ENCODE measurements around the gene CIDEA.
A peak's percentile ranks its signal among the peaks of the same experiment; 100 is the strongest.

Gene CIDEA

DNA sequence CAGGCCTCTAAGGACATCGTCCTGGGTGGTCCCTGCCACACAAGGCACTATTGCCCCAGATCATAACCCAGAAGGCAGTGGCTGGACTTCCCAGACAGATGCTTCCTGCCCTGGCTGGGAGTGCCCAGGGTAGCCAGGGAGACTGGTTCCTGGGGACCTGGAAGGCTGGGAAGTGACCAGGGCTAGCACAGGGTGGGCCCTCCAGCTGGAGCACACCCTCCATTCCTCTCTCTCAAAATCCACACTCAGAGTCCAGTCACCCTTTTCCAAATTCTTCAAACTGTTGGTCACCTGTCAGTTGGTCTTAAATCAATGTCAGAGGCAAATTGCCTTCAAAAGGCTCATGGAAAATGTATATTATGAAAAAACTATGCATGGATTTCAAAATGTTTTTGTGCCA, 42.3 kb downstream of the CIDEA start:
- peak; percentile 74 for ATAC-seq
- TF ChIP-seq, protein P1, sequence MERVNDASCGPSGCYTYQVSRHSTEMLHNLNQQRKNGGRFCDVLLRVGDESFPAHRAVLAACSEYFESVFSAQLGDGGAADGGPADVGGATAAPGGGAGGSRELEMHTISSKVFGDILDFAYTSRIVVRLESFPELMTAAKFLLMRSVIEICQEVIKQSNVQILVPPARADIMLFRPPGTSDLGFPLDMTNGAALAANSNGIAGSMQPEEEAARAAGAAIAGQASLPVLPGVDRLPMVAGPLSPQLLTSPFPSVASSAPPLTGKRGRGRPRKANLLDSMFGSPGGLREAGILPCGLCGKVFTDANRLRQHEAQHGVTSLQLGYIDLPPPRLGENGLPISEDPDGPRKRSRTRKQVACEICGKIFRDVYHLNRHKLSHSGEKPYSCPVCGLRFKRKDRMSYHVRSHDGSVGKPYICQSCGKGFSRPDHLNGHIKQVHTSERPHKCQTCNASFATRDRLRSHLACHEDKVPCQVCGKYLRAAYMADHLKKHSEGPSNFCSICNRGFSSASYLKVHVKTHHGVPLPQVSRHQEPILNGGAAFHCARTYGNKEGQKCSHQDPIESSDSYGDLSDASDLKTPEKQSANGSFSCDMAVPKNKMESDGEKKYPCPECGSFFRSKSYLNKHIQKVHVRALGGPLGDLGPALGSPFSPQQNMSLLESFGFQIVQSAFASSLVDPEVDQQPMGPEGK (CRISPR knock-in tag; IDR thresholded peaks at IDR 0.05; ENCODE audit: borderline replicate concordance), result no peak
- TF ChIP-seq TCF4 (CRISPR knock-in tag; IDR thresholded peaks at IDR 0.05; ENCODE audit: borderline replicate concordance), result no peak
- no peak for TF ChIP-seq ZNF8 (CRISPR knock-in tag; IDR thresholded peaks at IDR 0.05)
- no peak for TF ChIP-seq ZFP3 (CRISPR knock-in tag; IDR thresholded peaks at IDR 0.05)
- TF ChIP-seq OSR1 (CRISPR knock-in tag; IDR thresholded peaks at IDR 0.05), result no peak
- TF ChIP-seq ESRRG (CRISPR knock-in tag; IDR thresholded peaks at IDR 0.05), result no peak
- no peak for TF ChIP-seq CSDC2 (CRISPR knock-in tag; IDR thresholded peaks at IDR 0.05)
- no peak for TF ChIP-seq ZC3H10 (CRISPR knock-in tag; IDR thresholded peaks at IDR 0.05)
- no peak for TF ChIP-seq ZNF70 (CRISPR knock-in tag; IDR thresholded peaks at IDR 0.05)
- TF ChIP-seq, protein P2, sequence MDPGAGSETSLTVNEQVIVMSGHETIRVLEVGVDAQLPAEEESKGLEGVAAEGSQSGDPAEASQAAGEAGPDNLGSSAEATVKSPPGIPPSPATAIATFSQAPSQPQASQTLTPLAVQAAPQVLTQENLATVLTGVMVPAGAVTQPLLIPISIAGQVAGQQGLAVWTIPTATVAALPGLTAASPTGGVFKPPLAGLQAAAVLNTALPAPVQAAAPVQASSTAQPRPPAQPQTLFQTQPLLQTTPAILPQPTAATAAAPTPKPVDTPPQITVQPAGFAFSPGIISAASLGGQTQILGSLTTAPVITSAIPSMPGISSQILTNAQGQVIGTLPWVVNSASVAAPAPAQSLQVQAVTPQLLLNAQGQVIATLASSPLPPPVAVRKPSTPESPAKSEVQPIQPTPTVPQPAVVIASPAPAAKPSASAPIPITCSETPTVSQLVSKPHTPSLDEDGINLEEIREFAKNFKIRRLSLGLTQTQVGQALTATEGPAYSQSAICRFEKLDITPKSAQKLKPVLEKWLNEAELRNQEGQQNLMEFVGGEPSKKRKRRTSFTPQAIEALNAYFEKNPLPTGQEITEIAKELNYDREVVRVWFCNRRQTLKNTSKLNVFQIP (CRISPR knock-in tag; IDR thresholded peaks at IDR 0.05; ENCODE audit: borderline replicate concordance, low read depth), result no peak
- no peak for TF ChIP-seq ARNTL (CRISPR knock-in tag; IDR thresholded peaks at IDR 0.05; ENCODE audit: borderline replicate concordance, low read depth)
- TF ChIP-seq, protein P3, sequence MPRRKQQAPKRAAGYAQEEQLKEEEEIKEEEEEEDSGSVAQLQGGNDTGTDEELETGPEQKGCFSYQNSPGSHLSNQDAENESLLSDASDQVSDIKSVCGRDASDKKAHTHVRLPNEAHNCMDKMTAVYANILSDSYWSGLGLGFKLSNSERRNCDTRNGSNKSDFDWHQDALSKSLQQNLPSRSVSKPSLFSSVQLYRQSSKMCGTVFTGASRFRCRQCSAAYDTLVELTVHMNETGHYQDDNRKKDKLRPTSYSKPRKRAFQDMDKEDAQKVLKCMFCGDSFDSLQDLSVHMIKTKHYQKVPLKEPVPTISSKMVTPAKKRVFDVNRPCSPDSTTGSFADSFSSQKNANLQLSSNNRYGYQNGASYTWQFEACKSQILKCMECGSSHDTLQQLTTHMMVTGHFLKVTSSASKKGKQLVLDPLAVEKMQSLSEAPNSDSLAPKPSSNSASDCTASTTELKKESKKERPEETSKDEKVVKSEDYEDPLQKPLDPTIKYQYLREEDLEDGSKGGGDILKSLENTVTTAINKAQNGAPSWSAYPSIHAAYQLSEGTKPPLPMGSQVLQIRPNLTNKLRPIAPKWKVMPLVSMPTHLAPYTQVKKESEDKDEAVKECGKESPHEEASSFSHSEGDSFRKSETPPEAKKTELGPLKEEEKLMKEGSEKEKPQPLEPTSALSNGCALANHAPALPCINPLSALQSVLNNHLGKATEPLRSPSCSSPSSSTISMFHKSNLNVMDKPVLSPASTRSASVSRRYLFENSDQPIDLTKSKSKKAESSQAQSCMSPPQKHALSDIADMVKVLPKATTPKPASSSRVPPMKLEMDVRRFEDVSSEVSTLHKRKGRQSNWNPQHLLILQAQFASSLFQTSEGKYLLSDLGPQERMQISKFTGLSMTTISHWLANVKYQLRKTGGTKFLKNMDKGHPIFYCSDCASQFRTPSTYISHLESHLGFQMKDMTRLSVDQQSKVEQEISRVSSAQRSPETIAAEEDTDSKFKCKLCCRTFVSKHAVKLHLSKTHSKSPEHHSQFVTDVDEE (CRISPR knock-in tag; IDR thresholded peaks at IDR 0.05), result no peak
- TF ChIP-seq ZFP30 (CRISPR knock-in tag; IDR thresholded peaks at IDR 0.05), result no peak
- TF ChIP-seq ZNF565 (CRISPR knock-in tag; conservative IDR thresholded peaks at IDR 0.05; ENCODE audit: low read depth), result no peak
- no peak for TF ChIP-seq RARB (CRISPR knock-in tag; IDR thresholded peaks at IDR 0.05)
- TF ChIP-seq TOX (CRISPR knock-in tag; IDR thresholded peaks at IDR 0.05; ENCODE audit: borderline replicate concordance), result no peak

DNA sequence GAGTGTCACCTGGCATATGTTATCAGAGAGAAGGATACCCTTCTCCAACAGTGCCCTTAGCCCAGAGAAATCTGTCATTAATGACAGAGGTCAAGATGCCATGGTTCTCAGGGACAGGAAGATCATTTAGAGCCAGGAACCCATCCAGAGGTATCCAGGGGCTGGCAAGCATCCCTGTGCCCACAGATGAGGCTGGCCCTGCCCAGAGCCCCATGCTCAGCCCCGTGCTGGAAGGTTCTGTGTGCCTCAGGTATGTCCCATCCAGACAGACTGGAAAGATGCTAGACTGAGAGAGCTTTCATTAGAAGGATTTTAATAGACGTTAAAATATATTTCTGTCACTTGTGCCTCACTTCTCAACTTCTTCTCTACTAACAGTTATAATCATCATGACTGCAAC, 45.7 kb downstream of the CIDEA start:
- no peak for ATAC-seq
- TF ChIP-seq ZFP30 (CRISPR knock-in tag; IDR thresholded peaks at IDR 0.05) (no peak), BACH2 (CRISPR knock-in tag; IDR thresholded peaks at IDR 0.05; ENCODE audit: borderline replicate concordance) (no peak), ARNTL (CRISPR knock-in tag; IDR thresholded peaks at IDR 0.05; ENCODE audit: borderline replicate concordance, low read depth) (no peak), GLIS3 (CRISPR knock-in tag; IDR thresholded peaks at IDR 0.05) (no peak), CSDC2 (CRISPR knock-in tag; IDR thresholded peaks at IDR 0.05) (no peak)
- TF ChIP-seq, protein P4, sequence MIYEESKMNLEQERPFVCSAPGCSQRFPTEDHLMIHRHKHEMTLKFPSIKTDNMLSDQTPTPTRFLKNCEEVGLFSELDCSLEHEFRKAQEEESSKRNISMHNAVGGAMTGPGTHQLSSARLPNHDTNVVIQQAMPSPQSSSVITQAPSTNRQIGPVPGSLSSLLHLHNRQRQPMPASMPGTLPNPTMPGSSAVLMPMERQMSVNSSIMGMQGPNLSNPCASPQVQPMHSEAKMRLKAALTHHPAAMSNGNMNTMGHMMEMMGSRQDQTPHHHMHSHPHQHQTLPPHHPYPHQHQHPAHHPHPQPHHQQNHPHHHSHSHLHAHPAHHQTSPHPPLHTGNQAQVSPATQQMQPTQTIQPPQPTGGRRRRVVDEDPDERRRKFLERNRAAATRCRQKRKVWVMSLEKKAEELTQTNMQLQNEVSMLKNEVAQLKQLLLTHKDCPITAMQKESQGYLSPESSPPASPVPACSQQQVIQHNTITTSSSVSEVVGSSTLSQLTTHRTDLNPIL (CRISPR knock-in tag; IDR thresholded peaks at IDR 0.05; ENCODE audit: low read depth), result no peak

DNA sequence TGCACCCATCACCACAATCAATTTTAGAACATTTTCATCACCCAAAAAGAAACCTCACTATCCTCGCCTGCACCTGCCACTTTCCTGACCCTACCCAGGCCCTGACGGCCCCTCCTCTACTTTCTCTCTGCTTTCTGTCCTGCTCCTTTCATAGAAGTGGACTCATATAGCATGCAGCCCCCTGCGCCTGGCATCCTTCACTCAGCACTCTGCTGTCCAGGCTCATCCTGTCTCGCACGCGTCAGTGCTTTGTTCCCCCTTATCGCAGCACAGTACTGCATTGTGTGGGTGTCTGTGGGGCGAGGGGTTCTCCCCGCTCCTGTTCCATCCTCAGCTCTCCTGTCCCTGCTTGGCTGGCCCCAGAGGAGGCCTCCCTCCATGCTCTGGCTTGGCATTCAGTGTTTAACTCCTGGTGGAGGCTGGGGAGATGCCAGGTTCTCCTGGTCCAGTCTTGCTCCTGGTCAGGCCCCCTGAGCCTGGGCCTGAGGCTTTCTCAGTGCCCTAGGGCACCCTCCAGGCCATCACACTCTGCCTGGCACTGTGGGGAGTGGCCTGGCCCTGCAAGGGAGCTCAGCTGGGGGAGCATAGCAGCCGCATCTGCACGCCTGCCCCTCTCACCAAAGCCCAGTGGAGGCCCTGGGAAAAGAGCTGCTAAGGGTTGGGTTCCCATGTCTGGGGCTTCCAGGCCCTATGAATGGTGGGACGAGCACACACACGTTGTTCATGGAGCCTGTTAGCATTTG, 47.3 kb downstream of the CIDEA start:
- no peak for TF ChIP-seq ZNF70 (CRISPR knock-in tag; IDR thresholded peaks at IDR 0.05)
- TF ChIP-seq, protein P1 (CRISPR knock-in tag; IDR thresholded peaks at IDR 0.05; ENCODE audit: borderline replicate concordance), result no peak
- no peak for TF ChIP-seq ZNF8 (CRISPR knock-in tag; IDR thresholded peaks at IDR 0.05)
- TF ChIP-seq, protein P4 (CRISPR knock-in tag; IDR thresholded peaks at IDR 0.05; ENCODE audit: low read depth), result no peak
- no peak for TF ChIP-seq ZFP3 (CRISPR knock-in tag; IDR thresholded peaks at IDR 0.05)
- no peak for TF ChIP-seq GLIS3 (CRISPR knock-in tag; IDR thresholded peaks at IDR 0.05)
- no peak for TF ChIP-seq CSDC2 (CRISPR knock-in tag; IDR thresholded peaks at IDR 0.05)
- no peak for TF ChIP-seq ARNTL (CRISPR knock-in tag; IDR thresholded peaks at IDR 0.05; ENCODE audit: borderline replicate concordance, low read depth)
- TF ChIP-seq ZNF565 (CRISPR knock-in tag; conservative IDR thresholded peaks at IDR 0.05; ENCODE audit: low read depth), result no peak
- no peak for TF ChIP-seq ZFP30 (CRISPR knock-in tag; IDR thresholded peaks at IDR 0.05)
- TF ChIP-seq RARB (CRISPR knock-in tag; IDR thresholded peaks at IDR 0.05), result no peak
- TF ChIP-seq ISL1 (CRISPR knock-in tag; IDR thresholded peaks at IDR 0.05), result no peak
- no peak for TF ChIP-seq BACH2 (CRISPR knock-in tag; IDR thresholded peaks at IDR 0.05; ENCODE audit: borderline replicate concordance)
- TF ChIP-seq, protein P5, sequence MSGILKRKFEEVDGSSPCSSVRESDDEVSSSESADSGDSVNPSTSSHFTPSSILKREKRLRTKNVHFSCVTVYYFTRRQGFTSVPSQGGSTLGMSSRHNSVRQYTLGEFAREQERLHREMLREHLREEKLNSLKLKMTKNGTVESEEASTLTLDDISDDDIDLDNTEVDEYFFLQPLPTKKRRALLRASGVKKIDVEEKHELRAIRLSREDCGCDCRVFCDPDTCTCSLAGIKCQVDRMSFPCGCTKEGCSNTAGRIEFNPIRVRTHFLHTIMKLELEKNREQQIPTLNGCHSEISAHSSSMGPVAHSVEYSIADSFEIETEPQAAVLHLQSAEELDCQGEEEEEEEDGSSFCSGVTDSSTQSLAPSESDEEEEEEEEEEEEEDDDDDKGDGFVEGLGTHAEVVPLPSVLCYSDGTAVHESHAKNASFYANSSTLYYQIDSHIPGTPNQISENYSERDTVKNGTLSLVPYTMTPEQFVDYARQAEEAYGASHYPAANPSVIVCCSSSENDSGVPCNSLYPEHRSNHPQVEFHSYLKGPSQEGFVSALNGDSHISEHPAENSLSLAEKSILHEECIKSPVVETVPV (CRISPR knock-in tag; IDR thresholded peaks at IDR 0.05), result no peak
- no peak for TF ChIP-seq ESRRG (CRISPR knock-in tag; IDR thresholded peaks at IDR 0.05)
- no peak for ATAC-seq
